ENCODE results near the gene NF1.

NF1 gene

DNA sequence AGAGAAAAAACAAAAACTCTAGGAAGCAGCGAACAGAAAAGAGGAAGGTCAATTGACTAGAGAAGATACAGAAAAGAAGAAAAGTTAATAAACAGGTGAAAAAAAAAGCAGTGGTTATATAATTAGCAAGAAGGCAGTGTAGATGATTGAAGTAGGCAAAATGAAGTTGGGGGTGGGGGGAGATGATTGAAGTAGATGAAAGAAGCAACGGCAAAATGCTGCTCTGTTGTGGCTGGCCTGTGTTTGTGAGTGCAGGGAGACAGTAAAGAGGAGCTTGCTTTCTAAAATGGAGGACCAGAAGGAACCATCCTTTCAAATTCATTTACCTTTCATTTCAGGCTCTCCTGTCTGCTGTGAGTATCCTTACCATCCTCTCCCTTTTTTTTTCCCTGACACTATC lies 215.5 kb downstream of the NF1 start:
- TF ChIP-seq POLR2AphosphoS5 (IDR thresholded peaks at IDR 0.05; ENCODE audit: low read depth, low read length) (no peak), TAF1 (IDR thresholded peaks at IDR 0.05; ENCODE audit: borderline replicate concordance, insufficient read depth, low read length) (no peak), FOXP2 (optimal IDR thresholded peaks at IDR 0.05; ENCODE audit: borderline replicate concordance, extremely low read depth, extremely low read length, insufficient read depth) (no peak), SIN3A (IDR thresholded peaks at IDR 0.05; ENCODE audit: borderline replicate concordance, insufficient read depth, low read length) (no peak)
- TF ChIP-seq, protein P1, sequence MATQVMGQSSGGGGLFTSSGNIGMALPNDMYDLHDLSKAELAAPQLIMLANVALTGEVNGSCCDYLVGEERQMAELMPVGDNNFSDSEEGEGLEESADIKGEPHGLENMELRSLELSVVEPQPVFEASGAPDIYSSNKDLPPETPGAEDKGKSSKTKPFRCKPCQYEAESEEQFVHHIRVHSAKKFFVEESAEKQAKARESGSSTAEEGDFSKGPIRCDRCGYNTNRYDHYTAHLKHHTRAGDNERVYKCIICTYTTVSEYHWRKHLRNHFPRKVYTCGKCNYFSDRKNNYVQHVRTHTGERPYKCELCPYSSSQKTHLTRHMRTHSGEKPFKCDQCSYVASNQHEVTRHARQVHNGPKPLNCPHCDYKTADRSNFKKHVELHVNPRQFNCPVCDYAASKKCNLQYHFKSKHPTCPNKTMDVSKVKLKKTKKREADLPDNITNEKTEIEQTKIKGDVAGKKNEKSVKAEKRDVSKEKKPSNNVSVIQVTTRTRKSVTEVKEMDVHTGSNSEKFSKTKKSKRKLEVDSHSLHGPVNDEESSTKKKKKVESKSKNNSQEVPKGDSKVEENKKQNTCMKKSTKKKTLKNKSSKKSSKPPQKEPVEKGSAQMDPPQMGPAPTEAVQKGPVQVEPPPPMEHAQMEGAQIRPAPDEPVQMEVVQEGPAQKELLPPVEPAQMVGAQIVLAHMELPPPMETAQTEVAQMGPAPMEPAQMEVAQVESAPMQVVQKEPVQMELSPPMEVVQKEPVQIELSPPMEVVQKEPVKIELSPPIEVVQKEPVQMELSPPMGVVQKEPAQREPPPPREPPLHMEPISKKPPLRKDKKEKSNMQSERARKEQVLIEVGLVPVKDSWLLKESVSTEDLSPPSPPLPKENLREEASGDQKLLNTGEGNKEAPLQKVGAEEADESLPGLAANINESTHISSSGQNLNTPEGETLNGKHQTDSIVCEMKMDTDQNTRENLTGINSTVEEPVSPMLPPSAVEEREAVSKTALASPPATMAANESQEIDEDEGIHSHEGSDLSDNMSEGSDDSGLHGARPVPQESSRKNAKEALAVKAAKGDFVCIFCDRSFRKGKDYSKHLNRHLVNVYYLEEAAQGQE (IDR thresholded peaks at IDR 0.05; ENCODE audit: insufficient read depth in 1 of 2, low read depth in 2 of 2, low read length in 2 of 2), result no peak

DNA sequence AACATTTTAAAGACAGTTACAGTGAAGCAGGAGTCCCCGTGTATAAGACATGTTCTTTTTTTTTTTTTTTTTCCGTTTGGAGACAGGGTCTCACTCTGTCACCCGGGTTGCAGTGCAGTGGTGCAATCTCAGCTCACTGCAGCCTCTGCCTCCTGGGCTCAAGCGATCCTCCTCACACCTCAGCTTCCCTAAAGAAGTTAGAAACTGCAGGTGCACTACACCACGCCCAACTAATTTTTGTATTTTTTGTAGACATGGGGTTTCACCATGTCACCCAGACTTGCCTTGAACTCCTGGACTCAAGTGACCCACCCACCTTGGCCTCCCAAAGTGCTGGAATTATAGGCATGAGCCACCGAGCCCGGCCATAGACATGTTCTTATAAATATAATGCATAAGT lies 216.1 kb downstream of the NF1 start:
- TF ChIP-seq, protein P1 (IDR thresholded peaks at IDR 0.05; ENCODE audit: insufficient read depth in 1 of 2, low read depth in 2 of 2, low read length in 2 of 2), result no peak

DNA sequence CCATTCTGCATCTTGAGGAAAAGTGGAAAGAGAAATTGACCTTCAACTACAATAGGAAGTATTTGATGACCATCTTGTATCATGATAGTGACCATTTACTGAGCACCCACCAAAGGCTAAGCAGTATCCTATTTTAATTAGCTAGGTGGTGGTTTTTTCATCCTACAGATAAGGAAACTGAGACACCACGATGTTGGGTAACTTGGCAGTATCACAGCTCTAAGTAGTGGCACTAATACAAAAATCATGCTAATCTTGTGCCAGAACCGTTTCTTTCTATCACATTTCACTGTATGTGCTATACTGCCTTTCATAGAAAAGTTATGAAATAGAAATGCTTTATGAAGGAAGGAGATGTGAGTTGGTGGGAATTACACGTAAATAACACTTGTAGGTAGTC lies 216.7 kb downstream of the NF1 start:
- TF ChIP-seq FOXP2 (optimal IDR thresholded peaks at IDR 0.05; ENCODE audit: borderline replicate concordance, extremely low read depth, extremely low read length, insufficient read depth) (no peak), POLR2AphosphoS5 (IDR thresholded peaks at IDR 0.05; ENCODE audit: low read depth, low read length) (no peak), SIN3A (IDR thresholded peaks at IDR 0.05; ENCODE audit: borderline replicate concordance, insufficient read depth, low read length) (no peak), TAF1 (IDR thresholded peaks at IDR 0.05; ENCODE audit: borderline replicate concordance, insufficient read depth, low read length) (no peak)
- TF ChIP-seq, protein P1 (IDR thresholded peaks at IDR 0.05; ENCODE audit: insufficient read depth in 1 of 2, low read depth in 2 of 2, low read length in 2 of 2), result no peak

DNA sequence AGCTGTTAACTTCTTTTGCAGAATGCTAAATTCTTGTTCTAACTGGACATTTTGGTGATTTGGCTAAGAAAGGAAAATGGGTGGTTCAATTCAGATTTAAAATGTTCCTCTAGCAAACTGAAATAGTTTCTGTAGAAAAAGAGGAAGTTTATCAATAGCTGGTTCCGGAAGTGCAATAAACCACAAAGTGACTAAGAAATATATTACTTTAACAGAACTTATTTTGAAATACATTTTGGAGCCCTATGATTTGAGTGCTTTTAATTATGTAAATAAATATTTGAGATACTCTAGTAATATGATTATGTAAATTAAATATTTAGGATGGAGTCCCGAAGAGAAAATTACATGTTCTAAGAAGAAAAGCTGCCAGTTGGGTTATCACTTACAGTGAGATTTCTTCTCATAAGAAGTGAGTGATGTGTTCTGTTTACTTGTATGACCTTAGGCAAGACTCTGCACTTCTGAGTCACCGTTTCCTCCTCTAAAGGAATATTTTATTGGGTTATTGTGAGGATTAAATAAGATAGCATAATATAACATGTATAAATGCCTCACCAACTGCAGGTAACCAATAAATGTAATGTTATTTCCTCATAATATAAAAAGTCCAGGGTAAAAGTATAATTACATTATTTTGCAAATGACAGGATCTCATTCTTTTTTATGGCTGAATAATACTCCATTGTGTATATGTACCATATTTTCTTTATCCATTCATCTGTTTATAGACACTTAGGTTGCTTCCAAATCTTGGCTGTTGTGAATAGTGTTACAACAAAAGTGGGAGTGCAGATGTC lies 219.4 kb downstream of the NF1 start, which contains the start of gene EVI2B:
TSS of gene EVI2B (minus strand) at position 73 of the 800 bp plus-strand sequence. CDS start 8,445 bp downstream, outside the sequence.
- TF ChIP-seq SIN3A (IDR thresholded peaks at IDR 0.05; ENCODE audit: borderline replicate concordance, insufficient read depth, low read length) (no peak), TAF1 (IDR thresholded peaks at IDR 0.05; ENCODE audit: borderline replicate concordance, insufficient read depth, low read length) (no peak), POLR2AphosphoS5 (IDR thresholded peaks at IDR 0.05; ENCODE audit: low read depth, low read length) (no peak), FOXP2 (optimal IDR thresholded peaks at IDR 0.05; ENCODE audit: borderline replicate concordance, extremely low read depth, extremely low read length, insufficient read depth) (no peak)
- TF ChIP-seq, protein P1 (IDR thresholded peaks at IDR 0.05; ENCODE audit: insufficient read depth in 1 of 2, low read depth in 2 of 2, low read length in 2 of 2), result no peak

DNA sequence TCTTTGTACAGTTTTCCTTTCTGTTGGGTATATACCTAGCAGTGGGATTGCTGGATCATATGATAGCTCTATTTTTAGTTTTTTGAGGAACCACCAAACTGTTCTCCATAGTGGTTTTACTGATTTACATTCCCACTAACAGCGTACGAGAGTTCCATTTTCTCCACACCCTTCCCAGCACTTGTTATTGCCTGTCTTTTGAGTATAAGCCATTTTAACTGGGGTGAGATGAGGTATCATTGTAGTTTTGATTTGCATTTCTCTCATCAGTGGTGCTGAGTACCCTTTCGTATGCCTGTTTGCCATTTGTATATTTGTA lies 220.0 kb downstream of the NF1 start:
- TF ChIP-seq, protein P1 (IDR thresholded peaks at IDR 0.05; ENCODE audit: insufficient read depth in 1 of 2, low read depth in 2 of 2, low read length in 2 of 2), result no peak
- TF ChIP-seq SIN3A (IDR thresholded peaks at IDR 0.05; ENCODE audit: borderline replicate concordance, insufficient read depth, low read length) (no peak), POLR2AphosphoS5 (IDR thresholded peaks at IDR 0.05; ENCODE audit: low read depth, low read length) (no peak), FOXP2 (optimal IDR thresholded peaks at IDR 0.05; ENCODE audit: borderline replicate concordance, extremely low read depth, extremely low read length, insufficient read depth) (no peak), TAF1 (IDR thresholded peaks at IDR 0.05; ENCODE audit: borderline replicate concordance, insufficient read depth, low read length) (no peak)
